Fibroblast of peridontal ligament (primary cell): Measurements from ENCODE around the gene ARID5A.

Experiments
- DNase-seq: peaks from one replicate; pipeline ENCODE4 v3.0.0-alpha.2; 2010; ENCODE audit errors: extremely low read depth

The ARID5A gene

GRCh38 chr2:96507957-96508520 is 28.5 kb upstream of the ARID5A start:
- DNase-seq = no peak

GRCh38 chr2:96508521-96509113 is 27.9 kb upstream of the ARID5A start:
- no peak for DNase-seq

- DNase-seq = peak; percentile 83
These were observed 27.3 kb upstream of the ARID5A start for GRCh38 chr2:96509114-96509846.

GRCh38 chr2:96509847-96510230 is 26.7 kb upstream of the ARID5A start:
- no peak for DNase-seq

- no peak for DNase-seq
These were observed 25.5 kb upstream of the ARID5A start for GRCh38 chr2:96510931-96511595.

GRCh38 chr2:96511851-96512250 is 24.7 kb upstream of the ARID5A start:
- no peak for DNase-seq

GRCh38 chr2:96512341-96512740 is 24.2 kb upstream of the ARID5A start:
- DNase-seq = no peak

- no peak for DNase-seq
These were observed 22.0 kb upstream of the ARID5A start for GRCh38 chr2:96514521-96514920.

GRCh38 chr2:96517079-96517478 is 19.5 kb upstream of the ARID5A start:
- DNase-seq = no peak

GRCh38 chr2:96520231-96520630 is 16.3 kb upstream of the ARID5A start:
- DNase-seq = no peak

GRCh38 chr2:96520697-96521096 is 15.9 kb upstream of the ARID5A start:
- DNase-seq = no peak

GRCh38 chr2:96521219-96521618 is 15.3 kb upstream of the ARID5A start:
- DNase-seq = no peak

- DNase-seq = no peak
These were observed 14.0 kb upstream of the ARID5A start for GRCh38 chr2:96522304-96523203.

- DNase-seq = peak; percentile 85
These were observed 12.7 kb upstream of the ARID5A start for GRCh38 chr2:96523659-96524481.

GRCh38 chr2:96524482-96525210 is 11.9 kb upstream of the ARID5A start:
- no peak for DNase-seq

GRCh38 chr2:96525211-96525507 is 11.4 kb upstream of the ARID5A start:
- no peak for DNase-seq

GRCh38 chr2:96526101-96526591 is 10.4 kb upstream of the ARID5A start:
- DNase-seq = no peak

GRCh38 chr2:96526615-96527285 is 9.8 kb upstream of the ARID5A start:
- DNase-seq = no peak

GRCh38 chr2:96527286-96528005 is 9.1 kb upstream of the ARID5A start:
- peak; percentile 38 for DNase-seq
